Brain microvascular endothelial cell (primary cell): ENCODE data around the gene CHRNE.
A peak's percentile ranks its signal among the peaks of the same experiment; 100 is the strongest.
"Not testable (repeated sequence)": the region's sequence is repeated elsewhere in the genome, so short reads cannot be mapped to it uniquely, and the experiment has no call there.

Source experiments
- DNase-seq: peaks from one replicate; pipeline ENCODE4 v3.0.0-alpha.2; 2020
- H3K27ac ChIP-seq: fragments of 250-450 bp; sonication (Bioruptor Pico); 2 replicates; pipeline ENCODE4 v1.5.1; 2020; ENCODE audit warnings: mild to moderate bottlenecking, moderate library complexity
- H3K27me3 ChIP-seq: fragments of 250-450 bp; sonication (Bioruptor Pico); replicated peaks from 2 replicates; pipeline ENCODE4 v1.5.1; 2020; ENCODE audit warnings: mild to moderate bottlenecking
- H3K36me3 ChIP-seq: fragments of 250-450 bp; sonication (Bioruptor Pico); replicated peaks from 2 replicates; pipeline ENCODE4 v1.5.1; 2020; ENCODE audit warnings: mild to moderate bottlenecking
- H3K4me3 ChIP-seq: 2 replicates; pipeline ENCODE4 v1.5.1; 2011; ENCODE audit warnings: low read depth, mild to moderate bottlenecking, control low read depth, low read length, moderate library complexity
- in situ Hi-C: cut with HindIII; loops from 2 replicates; pipeline ENCODE4 v1.10.0; 2017; ENCODE audit warnings: low sequenced_read_pairs, low pct_ligation_motif_present
- TF ChIP-seq, protein P1 (sequence below): IDR thresholded peaks from 2 replicates; pipeline ENCODE4 v1.5.1; 2011; ENCODE audit warnings: low read depth, mild to moderate bottlenecking, moderate library complexity, low read length, control low read depth, inconsistent platforms; ENCODE audit errors: missing control alignments

CHRNE gene

DNA sequence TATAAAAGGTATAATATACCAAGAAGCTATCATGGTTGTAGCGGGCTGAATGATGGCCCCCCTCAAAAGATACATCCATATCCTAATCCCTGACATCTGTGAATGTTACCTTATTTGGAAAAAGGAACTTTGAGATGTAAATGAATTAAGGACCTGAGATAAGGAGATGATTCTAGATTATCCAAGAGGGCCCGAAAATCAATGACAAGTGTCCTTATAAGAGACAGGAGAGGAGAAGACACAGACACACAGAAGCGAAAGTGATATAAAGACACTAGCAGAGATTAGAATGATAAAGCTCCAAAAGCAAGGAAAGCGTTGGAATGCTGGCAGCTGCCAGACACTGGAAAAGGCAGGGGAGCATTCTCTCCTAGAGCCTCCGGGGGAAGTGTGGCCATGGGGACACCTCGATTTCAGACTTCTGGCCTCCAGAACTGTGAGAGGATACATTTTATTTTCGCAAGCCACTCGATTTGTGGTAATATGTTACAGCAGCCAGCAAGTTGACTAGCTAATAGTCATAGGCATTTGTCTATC lies 16.7 kb upstream of the CHRNE start:
- H3K4me3 ChIP-seq: no peak overlapping the region
- TF ChIP-seq, protein P1, sequence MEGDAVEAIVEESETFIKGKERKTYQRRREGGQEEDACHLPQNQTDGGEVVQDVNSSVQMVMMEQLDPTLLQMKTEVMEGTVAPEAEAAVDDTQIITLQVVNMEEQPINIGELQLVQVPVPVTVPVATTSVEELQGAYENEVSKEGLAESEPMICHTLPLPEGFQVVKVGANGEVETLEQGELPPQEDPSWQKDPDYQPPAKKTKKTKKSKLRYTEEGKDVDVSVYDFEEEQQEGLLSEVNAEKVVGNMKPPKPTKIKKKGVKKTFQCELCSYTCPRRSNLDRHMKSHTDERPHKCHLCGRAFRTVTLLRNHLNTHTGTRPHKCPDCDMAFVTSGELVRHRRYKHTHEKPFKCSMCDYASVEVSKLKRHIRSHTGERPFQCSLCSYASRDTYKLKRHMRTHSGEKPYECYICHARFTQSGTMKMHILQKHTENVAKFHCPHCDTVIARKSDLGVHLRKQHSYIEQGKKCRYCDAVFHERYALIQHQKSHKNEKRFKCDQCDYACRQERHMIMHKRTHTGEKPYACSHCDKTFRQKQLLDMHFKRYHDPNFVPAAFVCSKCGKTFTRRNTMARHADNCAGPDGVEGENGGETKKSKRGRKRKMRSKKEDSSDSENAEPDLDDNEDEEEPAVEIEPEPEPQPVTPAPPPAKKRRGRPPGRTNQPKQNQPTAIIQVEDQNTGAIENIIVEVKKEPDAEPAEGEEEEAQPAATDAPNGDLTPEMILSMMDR: no peak
- no peaks in the 10 kb centered on the region for H3K27me3 ChIP-seq
- in situ Hi-C loops: no loop called here
- no peaks in the 10 kb centered on the region for H3K36me3 ChIP-seq
- no peak for DNase-seq
- H3K27ac ChIP-seq: no peak overlapping the region

DNA sequence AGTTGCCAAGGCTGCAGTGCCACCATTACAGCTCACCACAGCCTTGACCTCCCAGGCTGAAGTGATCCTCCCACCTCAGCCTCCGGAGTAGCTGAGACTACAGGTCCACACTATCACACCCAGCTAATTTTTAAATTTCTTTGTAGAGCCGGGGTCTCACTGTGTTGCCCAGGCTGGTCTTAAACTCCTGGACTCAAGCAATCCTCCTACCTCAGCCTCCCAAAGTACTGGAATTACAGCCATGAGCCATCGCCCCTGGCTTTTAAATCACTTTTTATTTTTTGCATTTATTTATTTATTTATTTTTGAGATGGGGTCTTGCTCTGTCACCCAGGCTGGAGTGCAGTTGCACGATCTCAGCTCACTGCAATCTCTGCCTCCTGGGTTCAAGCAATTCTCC lies 11.7 kb upstream of the CHRNE start:
- H3K36me3 ChIP-seq, DNase-seq, H3K27me3 ChIP-seq, H3K4me3 ChIP-seq, H3K27ac ChIP-seq, in situ Hi-C loops: not testable (repeated sequence)

DNA sequence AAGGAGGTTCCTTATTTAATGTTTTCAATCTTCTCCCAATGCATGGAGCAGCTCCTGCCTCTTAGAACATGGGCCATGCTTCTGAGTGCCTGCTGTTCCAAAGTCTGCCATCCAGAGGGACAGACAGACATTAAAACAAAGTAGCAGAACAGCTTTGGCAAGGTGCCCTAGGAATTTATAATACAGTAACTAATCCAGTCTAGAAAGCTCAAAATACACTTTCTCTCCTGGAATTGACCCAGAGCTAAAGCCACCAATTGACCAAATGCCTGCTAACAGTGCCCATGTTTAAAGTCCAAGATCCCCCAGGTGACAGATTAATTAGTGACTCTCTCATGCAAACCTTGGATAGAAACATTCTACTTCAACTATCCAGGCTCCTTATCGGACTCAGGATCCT lies 11.1 kb upstream of the CHRNE start:
- Histone ChIP-seq H3K36me3 (no peaks in the 10 kb centered on the region), H3K27ac (no peak overlapping the region), H3K4me3 (no peak overlapping the region), H3K27me3 (no peaks in the 10 kb centered on the region)
- in situ Hi-C loops: no loop called here
- no peak for DNase-seq
- TF ChIP-seq, protein P1: no peak

DNA sequence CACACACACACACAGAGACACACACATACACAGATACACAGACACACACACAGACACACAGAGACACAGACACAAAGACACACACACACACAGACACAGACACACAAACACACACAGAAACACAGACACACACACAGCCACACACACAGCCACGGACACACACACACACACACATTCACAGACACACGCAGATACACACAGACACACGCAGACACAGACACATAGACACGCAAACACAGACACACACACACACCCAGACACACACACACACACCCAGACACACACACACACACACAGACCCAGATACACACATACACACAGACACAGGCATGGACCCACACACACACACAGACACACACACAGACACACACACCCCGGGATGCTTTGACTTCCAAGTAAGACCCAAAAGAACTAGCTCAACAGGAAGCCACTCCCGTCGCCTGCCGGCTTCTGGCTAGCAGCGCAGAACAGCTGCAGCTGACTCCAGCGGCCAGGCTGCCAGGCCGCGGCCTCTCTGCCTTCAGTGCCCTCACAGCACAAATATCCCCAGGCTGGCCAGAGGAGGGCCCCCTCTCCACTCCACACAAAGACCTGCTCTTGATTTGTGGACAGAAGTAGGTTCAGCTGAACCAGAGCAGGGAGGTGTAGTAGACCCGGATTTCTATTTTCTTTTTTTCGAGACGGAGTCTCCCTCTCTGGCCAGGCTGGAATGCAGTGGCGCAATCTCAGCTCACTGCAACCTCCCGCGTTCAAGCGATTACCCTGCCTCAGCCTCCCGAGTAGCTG lies 6.0 kb upstream of the CHRNE start:
- H3K4me3 ChIP-seq: no peak overlapping the region
- in situ Hi-C loops: no loop called here
- H3K36me3 ChIP-seq: no peaks in the 10 kb centered on the region
- TF ChIP-seq, protein P1: peak; percentile 92
- DNase-seq: peak; percentile 89
- no peak overlapping the region for H3K27ac ChIP-seq
- no peaks in the 10 kb centered on the region for H3K27me3 ChIP-seq

DNA sequence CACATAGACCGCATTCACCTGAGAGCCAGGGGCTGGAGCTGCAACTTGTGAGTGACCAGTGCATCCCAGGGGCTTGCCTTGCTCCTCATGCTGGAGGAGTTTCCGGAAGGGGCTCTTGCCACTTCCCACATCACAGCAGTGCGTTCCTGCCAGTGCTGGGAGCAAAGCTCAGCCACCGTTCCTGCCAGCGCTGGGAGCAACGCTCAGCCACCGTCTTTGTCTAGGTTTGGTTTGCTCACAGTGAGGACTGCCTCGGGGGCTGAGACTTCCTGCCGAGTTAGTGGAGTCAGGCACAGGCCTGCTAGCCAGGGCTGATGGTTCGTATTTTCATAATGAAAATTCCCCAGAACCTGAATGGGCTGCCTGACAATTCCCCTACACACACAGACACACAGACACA lies 5.4 kb upstream of the CHRNE start:
- Histone ChIP-seq H3K27ac (no peak overlapping the region), H3K4me3 (no peak overlapping the region), H3K27me3 (no peaks in the 10 kb centered on the region), H3K36me3 (no peaks in the 10 kb centered on the region)
- DNase-seq: no peak
- in situ Hi-C loops: no loop called here
- TF ChIP-seq, protein P1: no peak

DNA sequence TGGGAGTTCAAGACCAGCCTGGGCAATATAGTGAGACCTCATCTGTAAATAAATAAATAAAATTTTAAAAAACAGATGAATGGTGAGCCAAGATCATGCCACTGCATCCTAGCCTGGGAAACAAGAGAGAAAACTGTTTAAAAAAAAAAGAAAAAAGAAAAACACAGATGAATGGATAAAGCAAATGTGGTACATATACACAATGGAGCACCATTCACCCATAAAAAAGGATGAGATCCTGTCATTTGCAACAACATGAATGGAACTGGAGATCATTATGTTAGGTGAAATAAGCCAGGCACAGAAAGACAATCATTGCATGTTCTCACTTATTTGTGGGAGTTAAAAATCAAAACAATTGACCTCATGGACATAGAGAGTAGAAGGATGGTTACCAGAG lies 3.7 kb upstream of the CHRNE start:
- DNase-seq, H3K36me3 ChIP-seq, H3K4me3 ChIP-seq, in situ Hi-C loops, H3K27me3 ChIP-seq, H3K27ac ChIP-seq: not testable (repeated sequence)

DNA sequence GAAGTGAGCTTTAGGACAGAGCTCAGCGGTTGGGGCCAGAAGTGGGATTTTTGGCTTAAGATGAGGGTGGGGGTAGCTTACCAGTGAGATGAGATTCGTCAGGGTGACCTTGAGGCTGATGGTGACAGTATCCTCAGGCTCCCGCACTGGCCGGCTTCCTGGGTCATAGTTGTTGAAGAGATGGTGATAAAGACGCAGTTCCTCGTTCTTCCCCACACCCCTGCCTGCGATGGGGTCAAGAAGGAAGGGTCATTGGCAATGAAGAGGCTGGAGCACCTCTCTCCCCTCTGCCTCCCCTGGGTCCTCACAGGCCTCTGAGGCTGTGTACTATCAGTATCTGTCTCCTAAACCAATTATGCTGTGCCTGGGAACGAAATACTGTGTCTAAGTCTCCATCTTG lies 358 bp downstream of the CHRNE start:
- H3K36me3 ChIP-seq: no peaks in the 10 kb centered on the region
- DNase-seq: no peak
- in situ Hi-C loops: no loop called here
- H3K27me3 ChIP-seq: no peaks in the 10 kb centered on the region
- TF ChIP-seq, protein P1: no peak
- no peak overlapping the region for H3K27ac ChIP-seq
- H3K4me3 ChIP-seq: no peak overlapping the region
